Stimulated activated CD8-positive, alpha-beta memory T cell treated with anti-CD3 and anti-CD28 coated beads, Interleukin-4, amount 100 ng/mL, for 48 hours (primary cell): ENCODE measurements around the gene ZNF341.
"Not testable (repeated sequence)": the region's sequence is repeated elsewhere in the genome, so short reads cannot be mapped to it uniquely, and the experiment has no call there.

ENCODE experiments used
- DNase-seq: peaks from one replicate; pipeline ENCODE4 v3.0.0-alpha.2; 2020

ZNF341 gene

GRCh38 chr20:33773412-33774089, 41.8 kb downstream of the ZNF341 start:
- DNase-seq = peak; percentile 38

- DNase-seq = no peak
These were observed 46.0 kb downstream of the ZNF341 start for GRCh38 chr20:33777816-33778215.

GRCh38 chr20:33781133-33781532, 49.3 kb downstream of the ZNF341 start:
- DNase-seq = no peak

- no peak for DNase-seq
These were observed 50.1 kb downstream of the ZNF341 start for GRCh38 chr20:33781945-33782344.

- DNase-seq = no peak
These were observed 51.5 kb downstream of the ZNF341 start for GRCh38 chr20:33783256-33783655.

- no peak for DNase-seq
These were observed 52.0 kb downstream of the ZNF341 start for GRCh38 chr20:33783818-33784217.

DNA sequence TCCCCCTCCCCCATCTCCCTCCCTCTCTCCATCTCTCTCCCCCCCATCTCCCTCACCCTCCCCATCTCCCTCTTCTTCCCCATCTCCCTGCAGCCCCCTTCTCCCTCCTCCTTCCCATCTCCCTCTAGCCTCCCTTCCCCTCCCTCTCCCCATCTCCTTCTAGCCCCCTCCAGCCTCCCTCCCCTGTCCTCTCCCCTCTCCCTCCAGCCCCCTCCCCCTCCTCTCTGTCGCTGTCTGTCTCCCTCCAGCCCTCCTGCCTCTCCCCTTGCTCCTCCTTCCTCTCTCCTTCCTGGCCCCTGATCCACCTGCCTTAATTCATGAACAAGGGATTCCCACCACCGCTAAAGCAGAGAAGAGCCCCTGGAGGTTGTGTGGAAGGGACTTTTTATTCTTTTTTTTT, 52.4 kb downstream of the ZNF341 start:
- DNase-seq = no peak

GRCh38 chr20:33785503-33785902, 53.7 kb downstream of the ZNF341 start:
- no peak for DNase-seq

DNA sequence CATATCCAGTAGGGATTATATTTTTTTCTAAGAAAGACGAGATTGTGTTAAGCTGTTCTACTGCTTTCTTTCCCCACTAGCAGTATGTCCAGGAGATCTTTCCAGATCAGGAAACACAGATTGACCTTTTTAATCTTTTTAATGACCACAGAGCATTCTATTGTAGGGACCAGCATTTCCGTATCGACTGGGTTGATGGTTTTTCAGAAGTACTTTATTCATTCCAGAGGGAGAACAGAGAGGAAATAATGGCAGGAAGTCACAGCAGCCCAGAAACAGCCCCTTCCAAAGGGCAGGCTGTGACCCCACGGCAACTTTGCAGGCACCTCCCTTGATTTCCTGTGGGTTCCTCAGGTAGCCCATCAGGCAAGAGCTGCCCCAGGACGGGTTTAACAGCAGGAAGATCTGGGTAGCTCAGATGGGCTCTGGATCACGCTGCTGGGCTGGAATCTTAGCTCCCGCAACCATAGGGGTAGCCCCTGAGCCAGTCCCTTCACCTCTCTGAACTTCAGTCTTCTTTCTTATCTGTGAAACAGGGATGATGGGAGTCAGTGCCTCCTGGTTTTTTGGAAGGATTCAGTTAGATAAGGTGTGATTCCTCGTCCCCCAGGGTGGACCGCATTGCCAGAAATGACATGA, 55.6 kb downstream of the ZNF341 start:
- no peak for DNase-seq

DNA sequence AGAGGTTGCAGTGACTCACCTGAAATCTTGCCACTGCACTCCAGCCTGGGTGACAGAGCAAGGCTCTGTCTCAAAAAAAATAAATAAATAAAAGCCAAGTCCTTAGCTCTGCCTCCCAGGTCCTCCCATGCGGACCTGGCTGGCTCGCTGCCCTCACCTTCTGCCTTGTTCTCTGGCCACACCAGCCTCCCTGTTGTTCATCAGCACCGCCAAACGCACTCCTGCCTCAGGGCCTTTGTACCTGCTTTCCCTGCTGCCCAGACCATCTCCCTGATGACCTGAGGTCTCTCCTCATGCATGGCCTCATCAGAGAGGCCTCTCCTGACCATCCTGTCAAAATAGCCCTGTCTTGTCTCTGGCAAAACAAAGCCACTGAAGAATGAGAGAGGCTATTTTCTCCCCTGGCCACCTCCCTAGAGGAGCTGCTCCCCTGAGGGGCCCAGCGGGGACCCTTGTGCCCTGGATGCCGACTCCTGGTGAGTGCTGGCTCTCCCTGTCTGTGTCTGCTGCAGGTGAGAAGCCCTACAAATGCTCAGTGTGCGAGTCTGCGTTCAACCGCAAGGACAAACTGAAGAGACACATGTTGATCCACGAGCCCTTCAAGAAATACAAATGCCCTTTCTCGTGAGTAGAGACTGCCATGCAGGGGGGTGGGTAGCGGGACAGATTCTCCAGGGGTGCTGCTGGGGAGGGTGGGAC, 56.7 kb downstream of the ZNF341 start:
- DNase-seq = no peak

GRCh38 chr20:33789109-33789857, 57.5 kb downstream of the ZNF341 start:
- no peak for DNase-seq

GRCh38 chr20:33789858-33790182, 58.0 kb downstream of the ZNF341 start:
- no peak for DNase-seq

- DNase-seq = no peak
These were observed 58.8 kb downstream of the ZNF341 start for GRCh38 chr20:33790566-33790965.

GRCh38 chr20:33791021-33791420, 59.2 kb downstream of the ZNF341 start:
- no peak for DNase-seq

DNA sequence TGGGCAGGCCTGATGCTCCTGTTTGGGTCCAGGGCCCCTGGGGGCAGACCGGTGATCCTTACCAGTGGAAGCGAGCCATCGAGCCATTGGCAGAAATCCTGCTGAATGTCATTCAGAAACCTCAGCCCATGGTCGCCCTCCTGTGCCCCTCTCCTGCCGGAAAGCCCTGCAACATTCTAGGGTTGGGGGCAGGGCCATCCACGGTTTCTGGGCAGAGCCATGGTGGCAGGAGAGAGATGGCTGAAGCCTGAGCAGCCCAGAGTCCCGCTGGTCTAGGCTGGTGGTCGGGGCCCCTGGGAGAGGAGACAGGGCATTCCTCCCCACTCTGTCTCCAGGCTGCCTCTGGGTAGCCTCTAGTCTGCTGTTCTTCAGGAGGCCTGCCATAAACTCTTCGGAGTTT, 59.7 kb downstream of the ZNF341 start:
- DNase-seq = no peak

- peak; percentile 80 for DNase-seq
These were observed 60.3 kb downstream of the ZNF341 start for GRCh38 chr20:33791959-33792597.

GRCh38 chr20:33792598-33792989, 60.8 kb downstream of the ZNF341 start:
- DNase-seq = not testable (repeated sequence)

- no peak for DNase-seq
These were observed 61.5 kb downstream of the ZNF341 start for GRCh38 chr20:33793011-33793931.

GRCh38 chr20:33796263-33796906, 64.6 kb downstream of the ZNF341 start:
- no peak for DNase-seq

DNA sequence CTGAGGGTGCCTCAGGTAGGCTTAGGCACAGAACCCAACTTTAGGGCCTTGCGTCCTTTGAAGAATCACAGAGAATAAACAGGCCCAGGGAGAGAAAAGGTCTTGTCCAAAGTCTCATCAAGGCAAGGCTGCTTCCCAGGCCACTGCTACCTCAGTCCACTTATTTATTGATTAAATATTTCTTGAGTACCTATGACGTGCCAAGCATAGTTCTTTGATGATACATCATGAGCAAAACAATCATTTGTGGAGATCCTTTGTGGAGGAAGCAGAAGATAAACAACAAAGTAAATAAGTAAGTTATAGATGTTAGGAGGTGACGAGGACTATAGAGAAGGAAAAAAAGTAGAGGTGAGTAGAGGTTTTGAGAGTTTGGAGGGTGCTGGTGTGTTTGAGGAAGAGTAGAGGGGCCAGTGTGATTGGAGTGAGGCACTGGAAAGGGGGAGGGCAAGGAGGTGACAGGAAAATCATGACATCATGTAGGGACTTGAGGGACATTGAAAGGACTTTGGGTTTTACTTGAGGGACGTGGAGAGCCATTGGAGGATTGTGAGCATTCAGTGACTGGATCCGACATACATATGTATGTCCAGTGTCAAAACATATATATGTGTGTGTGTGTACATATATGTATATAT, 65.2 kb downstream of the ZNF341 start:
- DNase-seq = no peak

- DNase-seq = no peak
These were observed 66.6 kb downstream of the ZNF341 start for GRCh38 chr20:33798444-33798843.
